BLaER1 treated with 17β-estradiol and CSF1 and Interleukin-3, amounts not matched to agents 10 nM and 100 nM (cell line): ENCODE data around the gene ALKBH7.

Experiments used
- H3K27ac ChIP-seq, 11 experiments: shearing (Covaris generic); formaldehyde crosslinking; 2 replicates each; pipeline ENCODE4 v1.8.1; 2022
- H3K27me3 ChIP-seq, 11 experiments: shearing (Covaris generic); formaldehyde crosslinking; 2 replicates each; pipeline ENCODE4 v1.8.1; 2022
- H3K36me3 ChIP-seq, 11 experiments: shearing (Covaris generic); formaldehyde crosslinking; 2 replicates each; pipeline ENCODE4 v1.8.1; 2022
- H3K4me1 ChIP-seq, 10 experiments: shearing (Covaris generic); formaldehyde crosslinking; 2 replicates each; pipeline ENCODE4 v1.8.1; 2022
- H3K4me2 ChIP-seq, 11 experiments: shearing (Covaris generic); formaldehyde crosslinking; 2 replicates each; pipeline ENCODE4 v1.8.1; 2022
- H3K4me3 ChIP-seq, 10 experiments: shearing (Covaris generic); formaldehyde crosslinking; 2 replicates each; pipeline ENCODE4 v1.8.1; 2022
- H3K9ac ChIP-seq, 11 experiments: shearing (Covaris generic); formaldehyde crosslinking; 2 replicates each; pipeline ENCODE4 v1.8.1; 2022
- H3K9me3 ChIP-seq, 11 experiments: shearing (Covaris generic); formaldehyde crosslinking; replicated peaks in 1 of 11; 2 replicates each; pipeline ENCODE4 v1.8.1; 2022
- H4K20me1 ChIP-seq, 11 experiments: shearing (Covaris generic); formaldehyde crosslinking; 2 replicates each; pipeline ENCODE4 v1.8.1; 2022
- Cebpa-rat ChIP-seq, 11 experiments: shearing (Covaris generic); IDR thresholded peaks; 2 replicates each; pipeline ENCODE4 v1.8.1; 2022

Gene ALKBH7

GRCh38 chr19:6415591-6416190 is 43.1 kb downstream of the ALKBH7 start:
- H4K20me1 ChIP-seq, result peaks cover 55 to 93% (median 84%) of the 10 kb centered on the region in 11 experiments
- TF ChIP-seq Cebpa-rat (IDR thresholded peaks at IDR 0.05), result no peak

GRCh38 chr19:6416658-6417405 is 44.2 kb downstream of the ALKBH7 start:
- Histone ChIP-seq H3K9ac (no peak overlapping the region), H3K27ac (no peak overlapping the region), H3K4me3 (no peak overlapping the region), H3K9me3 (no peaks in the 10 kb centered on the region), H3K36me3 (peaks cover 90 to 100% (median 98%) of the 10 kb centered on the region in 11 experiments), H3K27me3 (no peaks in the 10 kb centered on the region), H3K4me2 (no peak overlapping the region), H4K20me1 (peaks cover 67 to 100% (median 92%) of the 10 kb centered on the region in 11 experiments), H3K4me1 (peaks cover 0 to 14% (median 2%) of the 10 kb centered on the region in 10 experiments; a peak in 14 of 20 replicates)
- no peak for TF ChIP-seq Cebpa-rat (IDR thresholded peaks at IDR 0.05)

More at GRCh38 chr19:6415591-6416190, 43.1 kb downstream of the ALKBH7 start:
- Histone ChIP-seq H3K9me3 (no peaks in the 10 kb centered on the region), H3K36me3 (peaks cover 79 to 92% (median 87%) of the 10 kb centered on the region in 11 experiments), H3K27ac (no peak overlapping the region), H3K4me2 (no peak overlapping the region), H3K4me1 (peaks cover 0 to 3% (median 0%) of the 10 kb centered on the region in 10 experiments; a peak in 1 of 20 replicates), H3K27me3 (no peaks in the 10 kb centered on the region), H3K9ac (no peak overlapping the region), H3K4me3 (no peak overlapping the region)

GRCh38 chr19:6417713-6418561 is 45.3 kb downstream of the ALKBH7 start:
- Histone ChIP-seq H3K4me3 (no peak overlapping the region), H3K27ac (no peak overlapping the region), H3K36me3 (peaks cover 94 to 100% (median 99%) of the 10 kb centered on the region in 11 experiments), H4K20me1 (peaks cover 78 to 100% (median 92%) of the 10 kb centered on the region in 11 experiments), H3K27me3 (no peaks in the 10 kb centered on the region), H3K9ac (no peak overlapping the region), H3K9me3 (no peaks in the 10 kb centered on the region), H3K4me2 (no peak overlapping the region), H3K4me1 (peaks cover 9 to 25% (median 13%) of the 10 kb centered on the region in 10 experiments)
- TF ChIP-seq Cebpa-rat (IDR thresholded peaks at IDR 0.05), result no peak

DNA sequence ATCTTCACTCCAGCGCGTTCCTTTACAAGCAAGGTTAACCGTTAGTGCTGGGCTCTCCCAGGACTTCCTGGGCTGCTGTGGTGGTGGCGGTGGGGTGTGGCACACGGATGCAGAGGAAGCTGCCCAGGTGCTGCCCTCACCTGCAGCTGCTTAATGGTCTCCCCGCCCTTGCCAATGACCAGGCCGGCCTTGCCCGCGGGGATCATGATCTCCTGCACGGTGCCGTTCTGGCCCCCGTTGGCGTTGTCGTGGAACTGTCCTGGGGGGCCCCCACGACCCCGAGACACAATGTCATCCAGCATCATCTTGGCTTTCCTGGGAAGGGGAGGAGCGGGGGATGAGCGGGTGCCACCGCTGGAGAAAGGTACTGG is 46.0 kb downstream of the ALKBH7 start:
- Histone ChIP-seq H3K27me3 (no peaks in the 10 kb centered on the region), H3K9me3 (no peaks in the 10 kb centered on the region), H3K4me2 (no peak overlapping the region), H3K9ac (no peak overlapping the region), H3K4me3 (no peak overlapping the region), H3K36me3 (peaks cover 88 to 99% (median 97%) of the 10 kb centered on the region in 11 experiments), H3K27ac (no peak overlapping the region), H3K4me1 (peaks cover 15 to 31% (median 18%) of the 10 kb centered on the region in 10 experiments), H4K20me1 (peaks cover 84 to 100% (median 96%) of the 10 kb centered on the region in 11 experiments)
- TF ChIP-seq Cebpa-rat (IDR thresholded peaks at IDR 0.05), result no peak

GRCh38 chr19:6421075-6422014 is 48.8 kb downstream of the ALKBH7 start:
- peak overlapping the region; percentile 91 to 98 (median 94); a peak in 21 of 22 replicates for H3K9ac ChIP-seq
- peak overlapping the region in 3 of 11 experiments; percentile 4 to 19 (median 13); a peak in 1 of 22 replicates for H3K27ac ChIP-seq
- peaks cover 0 to 9% (median 0%) of the 10 kb centered on the region in 11 experiments; a peak in 9 of 22 replicates for H3K9me3 ChIP-seq
- no peaks in the 10 kb centered on the region for H3K27me3 ChIP-seq
- peaks cover 63 to 71% (median 69%) of the 10 kb centered on the region in 11 experiments for H3K36me3 ChIP-seq
- no peak for TF ChIP-seq Cebpa-rat (IDR thresholded peaks at IDR 0.05)
- peaks cover 77 to 79% (median 78%) of the 10 kb centered on the region in 11 experiments for H4K20me1 ChIP-seq
- peak overlapping the region in 9 of 11 experiments; percentile 86 to 98 (median 92); a peak in 8 of 22 replicates for H3K4me2 ChIP-seq
- H3K4me1 ChIP-seq, result peaks cover 22 to 37% (median 24%) of the 10 kb centered on the region in 10 experiments
- H3K4me3 ChIP-seq, result no peak overlapping the region

- peaks cover 0 to 9% (median 0%) of the 10 kb centered on the region in 11 experiments; a peak in 9 of 22 replicates for H3K9me3 ChIP-seq
- peaks cover 40 to 48% (median 46%) of the 10 kb centered on the region in 11 experiments for H3K36me3 ChIP-seq
- H3K27me3 ChIP-seq, result no peaks in the 10 kb centered on the region
- H3K9ac ChIP-seq, result peak overlapping the region; percentile 91 to 98 (median 94)
- peak overlapping the region; percentile 92 to 100 (median 98) for H3K4me3 ChIP-seq
- H3K27ac ChIP-seq, result peak overlapping the region; percentile 79 to 95 (median 91)
- H3K4me2 ChIP-seq, result peak overlapping the region; percentile 86 to 98 (median 93)
- no peak for TF ChIP-seq Cebpa-rat (IDR thresholded peaks at IDR 0.05)
- peaks cover 22 to 37% (median 24%) of the 10 kb centered on the region in 10 experiments for H3K4me1 ChIP-seq
- peaks cover 54 to 56% (median 55%) of the 10 kb centered on the region in 11 experiments for H4K20me1 ChIP-seq
These were observed 51.1 kb downstream of the ALKBH7 start for GRCh38 chr19:6423499-6424194.

- H3K27me3 ChIP-seq, result no peaks in the 10 kb centered on the region
- no peak for TF ChIP-seq Cebpa-rat (IDR thresholded peaks at IDR 0.05)
- H3K36me3 ChIP-seq, result peaks cover 32 to 40% (median 39%) of the 10 kb centered on the region in 11 experiments
- H3K4me2 ChIP-seq, result peak within 1 kb of the TSS; percentile 86 to 98 (median 93)
- peaks cover 22 to 38% (median 24%) of the 10 kb centered on the region in 10 experiments for H3K4me1 ChIP-seq
- peak within 1 kb of the TSS; percentile 92 to 100 (median 98) for H3K4me3 ChIP-seq
- H3K27ac ChIP-seq, result peak within 1 kb of the TSS; percentile 79 to 95 (median 91)
- peaks cover 47 to 49% (median 48%) of the 10 kb centered on the region in 11 experiments for H4K20me1 ChIP-seq
- H3K9ac ChIP-seq, result peak within 1 kb of the TSS; percentile 91 to 98 (median 94)
- peaks cover 0 to 9% (median 0%) of the 10 kb centered on the region in 11 experiments; a peak in 9 of 22 replicates for H3K9me3 ChIP-seq
These were observed 51.8 kb downstream of the ALKBH7 start, which contains the start of gene KHSRP for GRCh38 chr19:6424195-6424938. TSS of gene KHSRP (minus strand) at chr19:6424811. CDS start at chr19:6424701, 110 bp downstream.
